SKM-1 treated with dmso at 0.1 percent for 144 hours (cell line): ENCODE results near the gene OPTC.

Experiments used
- DNase-seq: peaks from one replicate; lab custom pipeline; 2025; ENCODE audit not compliant: unreplicated experiment; lab: John Stamatoyannopoulos, UW

The OPTC gene

DNA sequence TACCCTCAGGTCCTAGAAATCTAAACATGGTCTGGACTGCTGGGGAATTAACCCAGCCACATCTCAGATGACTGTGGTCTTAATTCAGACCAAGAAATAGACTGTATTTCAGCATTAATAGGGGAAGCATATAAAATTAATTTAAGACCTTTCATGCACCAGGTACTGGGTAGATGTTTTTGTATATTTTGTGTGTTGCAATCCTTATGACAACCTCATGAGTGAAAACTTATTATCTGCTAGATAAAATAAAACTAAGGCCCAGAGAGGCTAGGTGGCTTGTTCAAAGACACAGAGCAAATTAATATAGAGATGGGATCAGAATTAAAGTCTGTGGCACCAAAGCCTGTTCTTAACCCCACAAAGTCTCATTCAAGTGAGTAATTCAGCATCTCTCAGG, 40.1 kb downstream of the OPTC start:
- no peak for DNase-seq

DNA sequence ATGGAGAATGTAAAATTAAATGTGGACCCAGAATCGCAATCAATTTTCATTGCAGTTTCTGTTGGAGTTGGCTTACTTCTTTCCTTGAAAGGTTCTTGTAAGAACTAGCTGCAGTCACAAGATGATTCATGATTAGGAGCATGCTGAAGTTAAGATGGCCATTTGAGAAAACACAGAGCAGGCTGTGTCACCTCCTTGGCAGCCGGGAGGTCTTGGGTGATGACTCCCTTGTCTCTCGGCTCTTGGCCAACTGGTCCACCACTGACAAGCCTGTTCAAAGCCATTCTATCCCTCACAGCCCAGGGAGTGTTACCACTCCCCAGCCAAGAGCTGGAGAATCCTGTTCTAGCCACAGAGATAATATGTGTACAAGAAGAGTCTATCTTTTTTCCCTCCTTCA, 40.6 kb downstream of the OPTC start:
- DNase-seq, result no peak

DNA sequence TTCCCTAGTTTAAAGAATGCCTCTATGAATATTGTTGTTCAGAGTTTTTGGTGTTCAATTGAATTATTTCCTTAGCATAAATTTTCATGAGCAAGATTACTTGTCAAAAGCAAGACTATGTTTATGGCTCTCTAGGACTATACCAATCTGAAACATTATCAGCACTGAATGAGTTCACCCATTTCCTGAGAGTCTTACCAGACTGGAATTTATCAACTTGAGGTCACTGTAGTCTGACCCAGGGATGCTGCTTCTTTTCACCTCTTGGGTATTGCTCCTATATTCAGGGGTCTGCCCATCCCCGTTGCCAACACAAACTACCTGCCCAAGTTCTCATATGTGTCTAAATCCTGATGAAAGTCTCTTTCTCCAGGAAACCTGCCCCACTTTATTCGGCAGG, 42.6 kb downstream of the OPTC start:
- DNase-seq, result peak; percentile 61

DNA sequence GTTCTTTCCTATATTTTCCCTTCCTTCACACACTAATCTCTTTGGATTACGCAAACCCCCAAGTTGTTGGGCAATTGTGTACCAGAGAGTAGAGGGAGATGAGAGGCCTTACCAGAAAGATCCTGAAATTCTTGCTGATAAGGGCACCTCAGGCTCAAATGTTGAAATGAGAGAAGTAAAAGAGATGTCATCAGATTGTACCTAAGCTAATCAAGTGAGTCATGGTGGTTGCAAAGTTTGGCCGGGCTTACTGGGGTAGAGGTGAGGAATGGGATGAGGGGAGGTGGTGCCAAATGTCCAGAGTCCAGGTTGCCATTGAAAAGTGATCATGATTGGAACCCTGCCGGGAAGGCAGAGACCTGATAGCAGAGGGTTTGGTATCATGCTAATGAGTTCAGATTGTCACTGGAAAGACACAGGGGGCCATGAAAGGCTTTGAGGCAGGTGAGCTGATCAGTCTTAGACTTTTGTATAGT, 43.1 kb downstream of the OPTC start:
- DNase-seq, result peak; percentile 73

DNA sequence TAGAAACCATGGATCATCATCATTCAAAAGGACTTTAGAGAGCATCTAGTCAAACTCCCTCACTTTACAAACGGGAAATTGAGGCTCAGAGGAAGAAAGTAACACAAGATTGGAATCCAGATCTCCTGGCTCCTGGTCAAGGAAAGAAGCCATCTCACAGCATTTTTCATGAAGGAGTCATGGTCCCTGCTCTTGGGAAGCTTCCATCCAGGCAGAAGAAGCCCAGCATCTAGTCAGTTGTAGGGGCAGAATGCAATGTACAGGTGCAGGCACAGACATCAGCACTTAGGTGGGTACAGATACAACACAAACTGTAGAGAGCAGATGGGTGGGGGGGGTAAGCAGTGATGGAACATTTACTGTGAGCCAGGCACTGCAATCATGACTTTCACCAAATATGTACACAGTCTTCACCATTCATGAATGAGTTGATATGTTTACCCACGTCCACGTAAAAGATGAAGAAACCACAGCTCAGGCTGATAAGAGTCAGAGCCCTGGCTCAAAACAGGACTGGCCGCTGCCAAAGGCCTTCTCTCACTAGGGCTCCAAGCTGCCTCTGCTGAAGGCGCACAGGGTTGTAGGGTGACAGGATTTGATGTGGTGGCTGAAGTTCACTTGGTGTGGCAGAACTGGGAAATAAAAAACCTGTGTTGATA, 44.0 kb downstream of the OPTC start:
- no peak for DNase-seq

DNA sequence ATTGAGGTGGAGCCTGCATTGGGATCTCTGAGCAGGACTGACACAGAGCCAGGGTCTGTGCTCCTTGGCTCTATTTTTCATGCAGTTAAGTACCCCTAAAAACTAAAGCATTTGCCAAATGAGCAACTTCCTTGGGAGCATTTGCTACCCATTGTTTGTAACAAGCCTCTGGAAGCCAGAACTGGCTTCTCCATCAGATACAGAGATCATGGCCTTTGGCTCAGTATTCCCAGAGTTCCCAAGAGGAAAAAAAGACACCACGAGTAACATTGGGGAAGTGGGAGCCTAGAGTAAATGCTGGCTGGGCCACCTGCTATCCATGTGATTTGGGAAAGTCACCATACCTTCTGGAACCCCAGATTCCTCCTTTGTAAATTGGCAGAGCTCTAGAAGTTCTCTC, 44.8 kb downstream of the OPTC start:
- no peak for DNase-seq

DNA sequence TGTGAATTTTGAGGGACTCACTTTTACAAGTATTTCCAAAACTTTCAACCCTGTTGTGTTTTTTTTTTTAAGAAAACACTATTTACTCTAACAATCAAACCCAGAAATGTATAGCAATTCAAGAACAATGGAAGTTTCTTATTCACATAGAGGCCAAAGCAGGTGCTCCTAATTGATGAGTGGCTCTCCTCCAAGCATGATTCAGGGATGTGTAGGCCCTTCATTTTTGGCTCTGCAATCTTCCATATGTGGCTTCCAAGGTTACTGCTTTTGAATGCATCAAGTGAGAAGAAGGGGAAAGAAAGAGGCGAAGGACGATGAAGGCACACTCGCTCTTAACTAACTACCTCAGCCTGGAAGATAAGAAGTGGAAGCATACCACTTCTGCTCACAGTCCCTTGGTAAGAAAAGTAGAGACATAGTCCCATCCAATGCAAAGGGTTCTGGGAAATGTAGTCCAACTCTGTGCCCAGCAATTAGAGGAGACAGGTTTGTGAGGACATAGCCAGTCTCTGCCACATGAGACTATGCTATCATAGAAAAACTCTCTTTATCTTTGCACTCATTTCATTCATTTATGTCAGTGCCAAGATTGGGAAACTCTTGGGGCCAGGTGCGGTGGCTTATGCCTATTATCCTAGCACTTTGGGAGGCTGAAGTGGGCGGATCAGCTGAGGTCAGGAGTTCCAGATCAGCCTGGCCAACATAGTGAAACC, 46.0 kb downstream of the OPTC start:
- no peak for DNase-seq

DNA sequence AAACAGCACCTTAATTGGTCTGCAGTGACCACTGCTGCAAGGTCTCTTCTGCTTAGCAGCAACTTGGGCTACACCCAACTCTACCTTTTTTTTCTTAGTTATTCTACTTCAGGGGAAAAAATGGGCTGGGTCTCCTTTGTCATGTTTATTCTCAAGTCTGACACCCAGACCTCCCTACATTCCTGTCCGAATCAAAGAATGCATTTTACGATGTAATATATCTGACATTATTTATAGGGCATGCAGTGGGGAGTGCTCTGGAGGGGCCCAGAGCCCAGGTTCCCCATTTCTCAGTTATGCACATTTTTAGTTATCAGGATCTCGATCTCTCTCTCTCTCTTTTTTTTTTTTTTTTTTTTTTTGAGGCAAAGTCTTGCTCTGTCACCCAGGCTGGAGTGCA, 50.5 kb downstream of the OPTC start:
- no peak for DNase-seq

DNA sequence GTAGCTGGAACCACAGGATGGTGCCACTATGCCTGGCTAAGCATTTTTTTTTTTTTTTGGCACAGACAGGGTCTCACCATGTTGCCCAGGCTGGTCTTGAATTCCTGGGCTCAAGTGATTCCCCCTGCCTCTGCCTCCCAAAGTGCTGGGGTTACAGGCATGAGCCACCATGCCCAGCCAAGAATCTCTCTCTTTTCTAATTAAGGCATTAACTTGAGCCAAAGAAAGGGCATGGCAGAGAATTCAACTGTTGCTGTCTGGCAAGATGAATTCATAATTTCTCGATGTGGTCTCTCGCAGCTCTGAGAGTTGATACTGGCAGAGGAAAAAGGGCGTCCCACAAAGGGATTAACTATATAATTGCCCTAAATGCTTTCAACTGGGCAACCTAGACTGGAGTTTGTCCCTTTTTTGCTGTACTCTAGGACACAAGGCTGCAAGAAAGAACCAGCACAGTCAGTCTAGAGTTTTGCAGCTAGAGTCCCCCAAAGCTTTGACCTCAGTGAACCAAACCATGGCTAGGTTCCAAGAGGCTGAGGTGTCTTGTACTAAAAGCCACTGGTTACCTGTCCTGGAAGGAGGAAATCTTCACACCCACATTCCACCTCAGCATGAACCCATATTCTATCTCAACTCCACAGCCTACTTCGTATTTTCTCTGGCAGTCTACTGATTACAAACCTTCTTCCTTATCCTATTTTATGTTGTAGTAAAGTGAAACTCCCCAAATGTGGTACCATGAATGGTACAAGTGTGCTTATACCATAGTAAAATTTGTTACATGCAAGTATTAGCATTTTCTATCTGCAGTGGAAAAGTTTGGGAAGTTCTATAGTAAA, 51.2 kb downstream of the OPTC start:
- DNase-seq, result no peak

DNA sequence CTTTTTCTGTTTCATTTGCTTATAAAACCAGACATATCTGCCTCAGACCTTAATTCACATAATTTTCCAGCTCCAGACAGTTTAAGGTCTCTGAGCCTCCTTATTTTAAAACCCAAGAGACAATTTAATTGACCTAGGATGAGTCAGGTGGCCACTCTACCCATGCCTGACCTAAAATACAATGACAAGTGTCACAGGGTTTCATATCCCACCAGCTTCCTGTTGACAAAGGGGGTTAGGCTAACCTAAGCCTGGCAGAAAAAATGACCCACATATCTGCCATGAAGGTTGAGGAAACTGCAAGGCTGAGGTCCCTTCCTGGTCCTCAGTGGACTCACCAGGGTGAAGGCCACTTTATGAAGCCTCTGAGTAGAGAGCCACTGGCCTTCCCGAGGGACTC, 52.3 kb downstream of the OPTC start:
- no peak for DNase-seq

DNA sequence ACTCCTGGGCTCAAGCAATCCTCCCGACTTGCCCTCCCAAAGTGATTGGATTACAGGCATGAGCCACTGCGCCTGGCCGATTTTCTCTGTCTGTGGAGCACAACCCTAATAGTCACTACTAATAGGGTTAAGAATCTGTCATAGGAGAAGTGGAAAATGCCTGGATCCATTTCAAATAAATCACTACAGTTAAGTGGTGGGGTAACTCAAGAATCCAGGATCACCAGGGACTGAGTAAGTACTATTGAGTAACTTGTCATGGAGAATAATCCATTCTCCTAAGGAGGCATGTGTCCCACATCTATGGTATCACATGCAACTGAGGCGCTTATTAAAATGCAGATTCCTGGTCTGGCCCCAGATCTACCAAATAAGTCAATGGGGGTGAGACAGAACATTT, 53.2 kb downstream of the OPTC start:
- no peak for DNase-seq

DNA sequence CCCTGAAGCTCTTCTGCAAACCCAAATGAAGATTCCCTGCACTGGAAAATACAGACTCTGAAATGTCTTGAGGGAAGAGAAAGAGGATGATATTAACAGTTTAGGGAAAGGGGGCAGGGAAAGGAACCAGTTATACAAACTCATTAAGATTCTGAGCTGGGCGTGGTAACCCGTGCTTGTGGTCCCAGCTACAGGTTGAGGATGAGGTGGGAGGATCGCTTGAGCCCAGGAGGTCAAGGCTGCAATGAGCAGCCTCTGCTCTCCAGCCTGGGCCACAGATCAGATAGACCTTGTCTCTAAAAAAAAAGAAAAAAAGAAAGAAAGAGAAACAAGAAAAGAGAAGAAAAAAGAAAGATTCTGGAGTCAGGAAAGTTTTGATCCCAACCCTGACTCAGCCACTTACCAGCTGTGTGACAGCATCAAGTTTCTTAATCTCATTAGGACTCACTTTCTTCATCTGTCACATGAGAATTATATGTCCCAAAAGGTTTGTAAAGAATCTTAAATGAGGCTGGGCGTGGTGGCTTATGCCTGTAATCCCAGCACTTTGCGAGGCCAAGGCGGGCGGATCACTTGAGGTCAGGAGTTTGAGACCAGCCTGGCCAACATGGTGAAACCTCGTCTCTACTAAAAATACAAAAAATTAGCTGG, 53.9 kb downstream of the OPTC start:
- DNase-seq, result no peak

DNA sequence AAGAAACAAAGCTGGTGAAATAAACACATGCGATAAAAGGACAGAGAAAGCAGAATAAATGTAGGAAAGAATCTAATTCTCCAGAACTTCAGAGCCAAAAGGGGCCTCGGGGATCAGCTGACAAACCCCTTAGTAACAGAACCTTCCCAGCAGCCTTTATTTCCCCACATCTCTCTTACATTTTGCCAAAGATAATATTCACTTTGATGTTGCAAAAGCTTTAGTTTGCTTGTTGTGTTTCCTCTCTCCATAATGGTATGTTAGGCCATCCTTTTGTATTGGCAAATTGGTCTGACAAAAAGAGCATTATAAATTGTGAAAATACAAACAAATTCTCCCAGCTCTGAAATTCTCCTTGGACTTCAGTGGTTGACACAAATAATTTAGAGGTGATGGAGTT, 54.9 kb downstream of the OPTC start:
- no peak for DNase-seq

DNA sequence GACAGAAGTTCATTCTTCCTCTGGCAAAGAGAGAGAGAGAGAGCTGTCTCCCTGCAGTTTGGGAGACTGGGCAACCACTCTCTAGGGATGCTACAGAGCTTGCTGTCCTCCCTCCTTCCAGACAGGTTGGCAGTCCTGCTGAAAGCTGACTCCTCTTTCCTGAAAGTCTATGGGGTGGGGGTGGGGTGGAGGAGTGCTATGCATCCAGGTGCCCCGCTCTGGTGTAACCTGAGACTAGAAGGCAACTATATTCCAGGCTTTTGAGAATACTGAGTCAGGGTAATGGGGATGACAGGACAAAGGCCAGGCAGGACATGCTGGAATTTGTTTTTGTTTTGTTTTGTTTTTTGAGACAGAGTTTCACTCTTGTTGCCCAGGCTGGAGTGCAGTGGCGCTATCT, 55.4 kb downstream of the OPTC start:
- DNase-seq, result no peak

DNA sequence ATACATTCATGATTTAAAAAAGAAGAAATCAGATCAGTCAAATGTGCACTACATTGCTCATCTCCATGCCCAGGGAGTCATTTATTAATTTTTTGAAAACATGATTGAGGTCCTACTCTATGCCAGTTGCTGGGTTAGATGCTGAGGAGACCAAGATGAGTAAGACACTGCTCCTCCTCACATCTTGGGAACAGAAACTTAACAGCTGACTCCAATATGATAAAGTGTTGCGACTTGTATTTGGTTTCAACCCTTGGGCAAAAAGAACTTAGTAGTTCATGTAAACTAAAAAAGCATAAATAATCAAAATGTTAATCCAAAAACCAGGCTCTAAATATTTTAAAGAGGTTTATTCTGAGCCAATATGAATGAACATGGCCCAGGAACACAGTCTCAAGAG, 56.9 kb downstream of the OPTC start:
- DNase-seq, result no peak

DNA sequence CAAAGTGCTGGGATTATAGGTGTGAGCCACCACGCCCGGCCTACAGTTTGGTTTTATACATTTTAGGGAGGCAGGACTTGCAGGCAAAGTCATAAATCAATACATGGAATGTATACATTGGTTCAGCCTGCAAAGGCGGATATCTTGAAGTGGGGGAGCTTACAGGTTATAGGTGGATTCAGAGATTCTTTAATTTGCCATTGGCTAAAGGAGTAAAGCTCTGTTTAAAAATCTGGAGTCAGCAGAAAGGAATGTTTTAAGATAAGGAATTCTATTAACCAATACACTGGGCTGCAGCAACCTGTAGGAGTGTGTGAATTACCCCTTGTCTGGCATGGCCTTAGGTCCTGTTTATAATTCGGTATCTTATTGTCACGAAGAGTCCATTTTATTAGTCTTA, 57.6 kb downstream of the OPTC start:
- no peak for DNase-seq

DNA sequence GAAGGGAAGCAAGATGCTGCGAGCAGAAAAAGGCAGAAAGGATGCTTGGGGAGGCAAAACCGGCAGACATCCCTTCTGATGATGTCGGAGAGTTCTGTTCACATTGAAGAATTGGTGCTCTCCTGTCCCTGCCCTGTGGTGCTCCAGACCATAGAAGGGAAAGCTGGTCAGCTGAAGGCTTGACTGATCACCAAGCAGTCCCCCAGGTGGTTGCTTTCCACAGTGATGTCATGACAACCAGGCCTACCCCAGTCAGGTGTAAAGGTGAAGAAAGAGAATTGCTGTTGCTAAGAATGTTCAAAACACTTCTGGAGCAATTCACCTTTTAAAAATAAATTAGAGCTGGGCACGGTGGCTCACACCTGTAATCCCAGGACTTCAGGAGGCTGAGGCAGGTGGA, 59.5 kb downstream of the OPTC start:
- no peak for DNase-seq

DNA sequence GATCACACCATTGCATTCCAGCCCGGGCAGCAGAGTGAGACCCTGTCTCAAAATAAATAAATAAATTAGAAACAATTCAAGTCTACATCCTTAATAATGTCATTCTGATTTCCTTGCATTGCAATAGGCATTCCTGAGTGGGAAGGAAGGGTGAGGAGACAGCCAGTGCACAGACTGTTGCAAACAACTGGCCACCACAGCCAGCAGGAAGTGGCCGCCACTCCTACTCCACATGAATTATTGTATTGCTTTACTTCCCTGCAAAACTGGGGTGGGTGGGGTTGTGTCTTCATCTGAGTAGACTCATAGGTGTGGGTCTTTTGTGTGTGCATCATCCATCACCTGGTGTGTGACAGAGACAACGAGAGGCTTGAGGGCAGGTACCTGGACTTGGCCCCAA, 60.1 kb downstream of the OPTC start:
- no peak for DNase-seq

DNA sequence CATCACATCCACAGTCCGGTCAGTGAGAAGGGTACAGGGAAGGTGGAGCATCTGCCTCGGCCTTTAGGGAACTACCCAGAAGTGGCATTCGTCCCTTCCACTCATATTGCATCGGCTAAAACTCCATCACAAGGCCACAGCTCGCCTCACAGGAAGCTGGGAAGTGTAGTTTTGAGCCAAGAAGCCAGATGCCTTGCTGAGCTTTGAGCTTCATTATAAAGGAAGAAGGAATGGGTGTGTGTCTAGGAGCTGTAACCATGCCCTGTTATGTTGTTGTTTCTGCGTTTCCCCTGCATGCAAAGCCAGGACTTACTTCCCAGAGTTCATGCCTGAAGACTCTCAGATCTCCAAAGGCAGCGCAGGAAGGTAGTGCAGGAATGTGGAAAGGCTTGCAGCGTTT, 61.1 kb downstream of the OPTC start:
- DNase-seq, result no peak

DNA sequence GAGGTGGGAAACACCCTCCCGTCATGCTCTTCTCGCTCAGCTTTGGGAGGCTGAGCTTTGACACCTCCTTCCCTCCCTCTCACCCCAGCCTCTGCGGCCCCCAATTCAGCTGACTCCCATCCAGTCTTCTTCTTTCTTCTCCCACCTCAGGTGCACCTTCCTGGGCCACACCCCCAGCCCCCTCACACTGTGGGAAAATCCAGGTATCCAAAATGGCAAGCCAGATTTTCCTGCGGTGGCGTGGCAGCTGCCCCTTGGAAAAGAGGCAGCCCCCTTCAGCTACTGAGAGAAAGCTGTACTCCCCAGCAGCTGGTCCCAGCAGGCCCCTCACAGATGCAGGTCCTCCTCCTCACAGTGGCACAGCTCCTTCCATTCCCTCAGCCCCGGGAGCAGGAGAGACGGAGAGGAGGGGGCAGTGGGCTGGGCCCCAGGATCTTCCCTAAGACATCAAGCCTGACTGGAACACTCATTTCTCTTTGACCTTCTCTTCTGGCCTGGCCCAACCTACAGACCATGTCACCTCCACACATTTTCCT, 61.6 kb downstream of the OPTC start:
- no peak for DNase-seq
